Measurements from ENCODE around the gene EP300. TPM values are rescaled to one million over a fixed set of nuclear protein-coding genes. Genes with fewer than 3 reads are reported as not detected.

The EP300 gene
- total and polyA plus RNA-seq, 7 experiments from 2014 or later, result 13.3 to 155 (median 108) TPM

DNA sequence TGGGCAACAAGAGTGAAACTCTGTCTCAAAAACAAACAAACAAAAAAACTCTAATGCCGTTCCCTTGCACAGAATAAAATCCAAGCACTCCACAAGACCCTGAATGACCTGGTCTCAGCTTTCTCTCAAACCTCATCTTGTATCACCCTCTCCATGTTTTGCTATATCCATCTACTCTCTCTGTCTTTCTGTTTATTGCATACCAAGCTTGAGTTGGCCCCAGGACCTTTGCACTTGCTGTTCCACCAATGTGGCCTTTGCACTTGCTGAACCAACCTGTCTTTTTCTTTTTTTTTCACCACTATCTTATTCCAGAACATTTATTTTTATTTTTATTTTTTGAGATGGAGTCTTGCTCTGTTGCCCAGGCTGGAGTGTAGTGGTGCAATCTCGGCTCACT lies 110.7 kb downstream of the EP300 start:
- ChIA-PET CTCF (interaction anchor here (0.6 kb wide), 1 partner anchor 1797 kb away, joined by 3 read pairs; no protein-coding TSS in a partner anchor), POLR2A (interaction anchor here (0.6 to 0.8 kb wide), 3 partner anchors 11 to 83 kb away, joined by 3 to 5 read pairs (median 3); no protein-coding TSS in a partner anchor)
- peak overlapping the region in 1 of 10 donors; percentile 64 for H3K4me3 Mint-ChIP-seq

DNA sequence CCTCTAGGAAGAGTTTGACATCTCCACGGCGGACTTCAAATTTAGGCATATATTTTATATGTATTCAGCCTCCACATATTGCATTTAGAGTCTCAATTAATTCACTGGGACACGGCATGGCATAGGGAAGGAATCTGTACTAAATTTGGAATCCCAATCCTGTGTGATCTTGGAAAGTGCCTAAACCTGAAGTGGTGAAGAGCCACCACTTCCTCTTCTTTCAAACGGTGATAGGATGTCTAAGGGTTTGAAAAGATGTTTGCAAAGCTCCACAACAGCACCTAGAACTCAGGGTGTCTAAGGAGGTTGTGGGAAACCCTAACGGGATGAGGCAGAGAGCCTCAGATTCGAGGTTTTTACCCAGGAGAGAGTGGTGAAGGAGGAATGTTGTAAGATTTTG lies 111.7 kb downstream of the EP300 start:
- ChIA-PET CTCF (no interaction called here), POLR2A (no interaction called here)
- peaks cover 4 to 10% of the 10 kb centered on the region in 2 donors for H3K4me1 ChIP-seq (ENCODE audit: control insufficient read depth in 2 of 2, insufficient read depth in 2 of 2, low read length in 2 of 2)
- no peaks in the 10 kb centered on the region for H3K9me3 Mint-ChIP-seq
- H3K9me3 ChIP-seq (ENCODE audit: control insufficient read depth in 2 of 3, low read length in 3 of 3), result no peaks in the 10 kb centered on the region
- no peak for DNase-seq
- H3K27me3 ChIP-seq (ENCODE audit: control insufficient read depth in 2 of 2, insufficient read depth in 2 of 2, low read length in 2 of 2), result no peaks in the 10 kb centered on the region
- H3K4me3 ChIP-seq (ENCODE audit: low read length), result no peak overlapping the region
- peaks cover 0 to 32% (median 0%) of the 10 kb centered on the region in 5 donors for H3K27me3 Mint-ChIP-seq
- no peak for ATAC-seq
- intact Hi-C loops (cut with micrococcal nuclease), result loop anchor here in 1 of 2 donors (2.0 to 10.0 kb wide), 2 partner anchors 33 to 569 kb away; partner anchors contain the start of gene MRTFA
- H3K4me1 Mint-ChIP-seq, result peaks cover 10 to 34% (median 30%) of the 10 kb centered on the region in 7 donors
- H3K36me3 Mint-ChIP-seq, result peaks cover 0 to 4% (median 0%) of the 10 kb centered on the region in 5 donors
- peak overlapping the region in 6 of 10 donors; percentile 18 to 62 (median 43) for H3K4me3 Mint-ChIP-seq
- peak overlapping the region in 5 of 9 donors; percentile 23 to 87 (median 71) for H3K27ac Mint-ChIP-seq
- peaks cover 0 to 6% (median 0%) of the 10 kb centered on the region in 3 experiments for H3K36me3 ChIP-seq (ENCODE audit: control insufficient read depth in 2 of 3, insufficient read depth in 3 of 3, low read length in 3 of 3)
- no peak overlapping the region for H3K27ac ChIP-seq (ENCODE audit: low read depth, low read length)

More for the DNA sequence above, 110.7 kb downstream of the EP300 start:
- Histone ChIP-seq H3K27ac (ENCODE audit: low read depth, low read length) (no peak overlapping the region), H3K36me3 (ENCODE audit: control insufficient read depth in 2 of 3, insufficient read depth in 3 of 3, low read length in 3 of 3) (peaks cover 0 to 3% (median 0%) of the 10 kb centered on the region in 3 experiments), H3K27me3 (ENCODE audit: control insufficient read depth in 2 of 2, insufficient read depth in 2 of 2, low read length in 2 of 2) (no peaks in the 10 kb centered on the region), H3K9me3 (ENCODE audit: control insufficient read depth in 2 of 3, low read length in 3 of 3) (no peaks in the 10 kb centered on the region), H3K4me3 (ENCODE audit: low read length) (no peak overlapping the region), H3K4me1 (ENCODE audit: control insufficient read depth in 2 of 2, insufficient read depth in 2 of 2, low read length in 2 of 2) (peaks cover 8 to 13% of the 10 kb centered on the region in 2 donors)
- Mint-ChIP-seq H3K27me3 (peaks cover 0 to 32% (median 0%) of the 10 kb centered on the region in 5 donors), H3K36me3 (peaks cover 0 to 4% (median 0%) of the 10 kb centered on the region in 5 donors), H3K4me1 (peaks cover 14 to 35% (median 33%) of the 10 kb centered on the region in 7 donors), H3K27ac (no peak overlapping the region), H3K9me3 (no peaks in the 10 kb centered on the region)
- DNase-seq, result no peak
- intact Hi-C loops (cut with micrococcal nuclease), result loop anchor here in 1 of 2 donors (10.0 kb wide), 1 partner anchor 568 kb away; the partner anchor contains the start of gene MRTFA
- no peak for ATAC-seq

DNA sequence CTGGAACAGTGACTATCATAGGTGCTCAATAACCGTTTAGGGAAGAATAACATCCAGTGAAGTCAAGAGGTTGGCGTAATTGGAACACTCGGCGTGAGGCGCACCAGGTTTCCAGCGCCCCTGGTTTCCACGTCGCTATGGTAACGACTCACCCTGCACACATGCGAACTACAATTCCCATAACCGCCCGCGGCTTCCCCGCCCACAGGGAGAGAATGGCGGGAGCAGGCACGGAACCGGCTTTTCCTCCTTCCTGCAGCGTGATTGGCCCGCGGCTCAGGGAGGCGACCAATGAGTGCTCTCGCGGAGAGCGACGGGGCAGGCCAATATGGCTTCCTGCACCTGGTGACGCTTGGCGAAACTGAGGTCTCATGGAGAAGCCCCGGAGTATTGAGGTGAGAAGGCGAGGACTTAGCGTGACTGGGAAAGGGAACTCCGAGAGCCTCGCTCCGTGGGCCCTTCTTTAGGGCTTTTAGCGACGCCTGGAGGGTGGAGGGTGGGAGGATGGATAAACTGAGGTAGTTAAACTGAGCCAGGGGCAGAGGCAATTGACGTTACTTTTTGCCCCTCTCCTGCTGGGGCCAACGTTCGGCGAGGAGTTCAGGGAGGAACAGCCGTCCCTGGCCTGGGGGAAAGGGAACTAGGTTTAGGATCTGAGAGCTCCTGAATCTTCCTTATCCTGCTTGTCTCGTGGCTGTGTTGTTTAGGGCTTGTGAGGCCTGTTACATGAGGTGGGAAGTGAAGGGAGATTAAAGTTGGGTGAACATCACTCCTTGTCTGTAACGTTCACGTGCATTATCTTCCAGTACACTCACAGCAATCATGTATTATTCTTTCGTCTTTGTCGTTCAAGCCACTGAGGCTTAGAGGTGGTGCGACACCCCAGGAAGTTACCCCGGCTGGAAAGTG lies 112.9 kb downstream of the EP300 start, which contains the start of gene L3MBTL2:
TSS of gene L3MBTL2 (plus strand) at position 321 of the 909 bp plus-strand sequence. CDS start at position 372, 51 bp downstream.
- H3K4me1 ChIP-seq (ENCODE audit: control insufficient read depth in 2 of 2, insufficient read depth in 2 of 2, low read length in 2 of 2), result peaks cover 4 to 10% of the 10 kb centered on the region in 2 donors
- peak within 1 kb of the TSS; percentile 94 for H3K4me3 ChIP-seq (ENCODE audit: low read length)
- ATAC-seq, result peak; percentile 100
- Mint-ChIP-seq H3K36me3 (peaks cover 0 to 9% (median 5%) of the 10 kb centered on the region in 5 donors), H3K4me3 (peak within 1 kb of the TSS; percentile 87 to 100 (median 96)), H3K27ac (peak within 1 kb of the TSS; percentile 88 to 98 (median 92)), H3K27me3 (peaks cover 0 to 26% (median 0%) of the 10 kb centered on the region in 5 donors), H3K4me1 (peaks cover 10 to 40% (median 36%) of the 10 kb centered on the region in 7 donors), H3K9me3 (no peaks in the 10 kb centered on the region)
- intact Hi-C loops (cut with micrococcal nuclease), result loop anchor here (1.0 to 10.0 kb wide), 13 partner anchors 8 to 570 kb away; partner anchors contain the start of genes RANGAP1 (in 2 of the 2), RBX1 (in 2 of the 2), TEF (in 2 of the 2) and DESI1 (in 1 of the 2)
- H3K27ac ChIP-seq (ENCODE audit: low read depth, low read length), result peak within 1 kb of the TSS; percentile 85
- H3K27me3 ChIP-seq (ENCODE audit: control insufficient read depth in 2 of 2, insufficient read depth in 2 of 2, low read length in 2 of 2), result no peaks in the 10 kb centered on the region
- ChIA-PET POLR2A (no interaction called here), CTCF (no interaction called here)
- no peaks in the 10 kb centered on the region for H3K9me3 ChIP-seq (ENCODE audit: control insufficient read depth in 2 of 3, low read length in 3 of 3)
- DNase-seq, result peak; percentile 89 to 99 (median 97)
- peaks cover 0 to 17% (median 0%) of the 10 kb centered on the region in 3 experiments for H3K36me3 ChIP-seq (ENCODE audit: control insufficient read depth in 2 of 3, insufficient read depth in 3 of 3, low read length in 3 of 3)

DNA sequence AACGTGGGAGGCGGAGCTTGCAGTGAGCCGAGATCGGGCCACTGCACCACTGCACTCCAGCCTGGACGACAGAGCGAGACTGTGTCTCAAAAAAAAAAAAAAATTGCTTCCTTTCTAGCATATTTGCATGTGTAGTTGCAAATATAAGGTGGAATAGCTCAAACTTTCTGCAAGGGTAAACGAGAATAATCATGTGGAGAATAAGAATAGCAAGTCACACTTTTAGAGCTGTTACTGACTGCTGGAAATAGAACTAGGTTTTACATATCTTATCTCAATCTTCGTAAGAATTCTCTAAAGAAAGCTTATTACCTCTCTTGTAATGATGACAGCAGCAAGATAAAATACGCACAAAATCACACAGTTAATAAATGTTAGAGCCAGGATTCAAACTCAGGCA lies 114.3 kb downstream of the EP300 start:
- ChIA-PET CTCF (no interaction called here), POLR2A (interaction anchor here (0.6 kb wide), 3 partner anchors 13 to 626 kb away, joined by 3 to 6 read pairs (median 3); no protein-coding TSS in a partner anchor)
- H3K27me3 ChIP-seq (ENCODE audit: control insufficient read depth in 2 of 2, insufficient read depth in 2 of 2, low read length in 2 of 2), result no peaks in the 10 kb centered on the region
- Mint-ChIP-seq H3K4me3 (peak overlapping the region; percentile 45 to 77 (median 69)), H3K27ac (peak overlapping the region in 2 of 9 donors; percentile 48 to 59), H3K4me1 (peaks cover 10 to 40% (median 36%) of the 10 kb centered on the region in 7 donors), H3K9me3 (no peaks in the 10 kb centered on the region), H3K27me3 (peaks cover 0 to 18% (median 0%) of the 10 kb centered on the region in 5 donors), H3K36me3 (peaks cover 0 to 13% (median 9%) of the 10 kb centered on the region in 5 donors)
- DNase-seq (no peak), ATAC-seq (no peak)
- H3K4me3 ChIP-seq (ENCODE audit: low read length), result no peak overlapping the region
- H3K36me3 ChIP-seq (ENCODE audit: control insufficient read depth in 2 of 3, insufficient read depth in 3 of 3, low read length in 3 of 3), result peaks cover 0 to 26% (median 0%) of the 10 kb centered on the region in 3 experiments
- intact Hi-C loops (cut with micrococcal nuclease), result loop anchor here (5.0 to 10.0 kb wide), 3 partner anchors 241 to 572 kb away; partner anchors contain the start of genes DESI1 (in 1 of the 2), MRTFA (in 1 of the 2), TOB2 (in 1 of the 2) and XRCC6 (in 1 of the 2)
- no peak overlapping the region for H3K27ac ChIP-seq (ENCODE audit: low read depth, low read length)
- H3K9me3 ChIP-seq (ENCODE audit: control insufficient read depth in 2 of 3, low read length in 3 of 3), result no peaks in the 10 kb centered on the region
- H3K4me1 ChIP-seq (ENCODE audit: control insufficient read depth in 2 of 2, insufficient read depth in 2 of 2, low read length in 2 of 2), result peaks cover 4 to 10% of the 10 kb centered on the region in 2 donors

DNA sequence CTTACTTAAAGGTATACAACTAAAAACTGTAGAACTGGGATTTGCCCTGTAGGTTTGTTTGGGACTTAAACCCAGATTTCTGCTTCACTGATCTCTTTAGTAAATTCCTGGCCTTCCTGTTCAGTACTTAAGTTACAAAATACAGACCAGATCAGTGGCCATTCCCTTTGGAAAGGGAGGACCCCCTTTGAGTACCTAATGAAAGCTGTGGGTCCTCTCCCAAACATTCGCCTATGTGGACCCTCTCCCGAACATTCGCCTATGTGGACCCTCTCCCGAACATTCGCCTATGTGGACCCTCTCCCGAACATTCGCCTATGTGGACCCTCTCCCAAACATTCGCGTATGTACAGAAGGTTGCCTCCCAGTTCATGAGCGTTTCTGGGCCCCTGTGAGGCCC lies 123.0 kb downstream of the EP300 start:
- H3K27me3 Mint-ChIP-seq, result no peaks in the 10 kb centered on the region
- peak overlapping the region in 1 of 10 donors; percentile 78 for H3K4me3 Mint-ChIP-seq
- peaks cover 0 to 42% (median 28%) of the 10 kb centered on the region in 5 donors for H3K36me3 Mint-ChIP-seq
- intact Hi-C loops (cut with micrococcal nuclease), result no loop called here
- POLR2A ChIA-PET, result no interaction called here
- ATAC-seq (no peak), DNase-seq (no peak)
- peak overlapping the region in 1 of 9 donors; percentile 89 for H3K27ac Mint-ChIP-seq
- H3K36me3 ChIP-seq (ENCODE audit: control insufficient read depth in 2 of 3, insufficient read depth in 3 of 3, low read length in 3 of 3), result peaks cover 5 to 58% (median 11%) of the 10 kb centered on the region in 3 experiments
- H3K27me3 ChIP-seq (ENCODE audit: control insufficient read depth in 2 of 2, insufficient read depth in 2 of 2, low read length in 2 of 2), result no peaks in the 10 kb centered on the region
- H3K4me1 Mint-ChIP-seq, result peaks cover 15 to 33% (median 19%) of the 10 kb centered on the region in 7 donors
- H3K27ac ChIP-seq (ENCODE audit: low read depth, low read length), result no peak overlapping the region
- CTCF ChIA-PET, result no interaction called here
- H3K9me3 ChIP-seq (ENCODE audit: control insufficient read depth in 2 of 3, low read length in 3 of 3), result no peaks in the 10 kb centered on the region
- H3K9me3 Mint-ChIP-seq, result no peaks in the 10 kb centered on the region
- no peak overlapping the region for H3K4me3 ChIP-seq (ENCODE audit: low read length)
- peaks cover 4 to 14% of the 10 kb centered on the region in 2 donors for H3K4me1 ChIP-seq (ENCODE audit: control insufficient read depth in 2 of 2, insufficient read depth in 2 of 2, low read length in 2 of 2)

DNA sequence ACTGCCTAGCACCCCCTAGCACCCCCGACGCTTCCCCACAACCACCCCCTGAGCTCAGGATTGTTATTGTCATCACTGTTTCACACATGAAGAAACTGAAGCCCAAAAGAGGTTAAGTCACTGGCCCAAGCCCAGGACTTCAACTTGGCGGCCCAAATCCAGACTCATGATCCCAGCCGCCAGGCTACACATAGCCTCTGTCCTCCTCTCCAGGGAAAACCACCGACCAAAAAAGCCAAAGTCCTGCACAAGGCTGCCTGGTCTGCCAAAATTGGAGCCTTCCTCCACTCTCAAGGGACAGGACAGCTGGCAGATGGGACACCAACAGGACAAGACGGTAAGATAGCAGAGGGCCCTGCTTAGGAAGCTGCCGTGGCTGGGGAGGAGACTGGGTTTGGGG lies 123.5 kb downstream of the EP300 start:
- no peak overlapping the region for H3K4me3 ChIP-seq (ENCODE audit: low read length)
- H3K27me3 Mint-ChIP-seq, result no peaks in the 10 kb centered on the region
- H3K4me1 Mint-ChIP-seq, result peaks cover 15 to 33% (median 19%) of the 10 kb centered on the region in 7 donors
- H3K27ac Mint-ChIP-seq, result peak overlapping the region in 1 of 9 donors; percentile 89
- no peak for DNase-seq
- ChIA-PET POLR2A (no interaction called here), CTCF (interaction anchor here (0.6 kb wide), 1 partner anchor 450 kb away, joined by 3 read pairs; no protein-coding TSS in a partner anchor)
- H3K27me3 ChIP-seq (ENCODE audit: control insufficient read depth in 2 of 2, insufficient read depth in 2 of 2, low read length in 2 of 2), result no peaks in the 10 kb centered on the region
- no peak overlapping the region for H3K27ac ChIP-seq (ENCODE audit: low read depth, low read length)
- no peaks in the 10 kb centered on the region for H3K9me3 ChIP-seq (ENCODE audit: control insufficient read depth in 2 of 3, low read length in 3 of 3)
- peaks cover 4 to 14% of the 10 kb centered on the region in 2 donors for H3K4me1 ChIP-seq (ENCODE audit: control insufficient read depth in 2 of 2, insufficient read depth in 2 of 2, low read length in 2 of 2)
- no peak for ATAC-seq
- no peaks in the 10 kb centered on the region for H3K9me3 Mint-ChIP-seq
- H3K4me3 Mint-ChIP-seq, result peak overlapping the region in 1 of 10 donors; percentile 78
- peaks cover 0 to 38% (median 25%) of the 10 kb centered on the region in 5 donors for H3K36me3 Mint-ChIP-seq
- intact Hi-C loops (cut with micrococcal nuclease), result no loop called here
- peaks cover 5 to 59% (median 11%) of the 10 kb centered on the region in 3 experiments for H3K36me3 ChIP-seq (ENCODE audit: control insufficient read depth in 2 of 3, insufficient read depth in 3 of 3, low read length in 3 of 3)
